Measurements from ENCODE around the gene FUOM.
"Not testable (repeated sequence)": the region's sequence is repeated elsewhere in the genome, so short reads cannot be mapped to it uniquely, and the experiment has no call there.

FUOM gene

DNA sequence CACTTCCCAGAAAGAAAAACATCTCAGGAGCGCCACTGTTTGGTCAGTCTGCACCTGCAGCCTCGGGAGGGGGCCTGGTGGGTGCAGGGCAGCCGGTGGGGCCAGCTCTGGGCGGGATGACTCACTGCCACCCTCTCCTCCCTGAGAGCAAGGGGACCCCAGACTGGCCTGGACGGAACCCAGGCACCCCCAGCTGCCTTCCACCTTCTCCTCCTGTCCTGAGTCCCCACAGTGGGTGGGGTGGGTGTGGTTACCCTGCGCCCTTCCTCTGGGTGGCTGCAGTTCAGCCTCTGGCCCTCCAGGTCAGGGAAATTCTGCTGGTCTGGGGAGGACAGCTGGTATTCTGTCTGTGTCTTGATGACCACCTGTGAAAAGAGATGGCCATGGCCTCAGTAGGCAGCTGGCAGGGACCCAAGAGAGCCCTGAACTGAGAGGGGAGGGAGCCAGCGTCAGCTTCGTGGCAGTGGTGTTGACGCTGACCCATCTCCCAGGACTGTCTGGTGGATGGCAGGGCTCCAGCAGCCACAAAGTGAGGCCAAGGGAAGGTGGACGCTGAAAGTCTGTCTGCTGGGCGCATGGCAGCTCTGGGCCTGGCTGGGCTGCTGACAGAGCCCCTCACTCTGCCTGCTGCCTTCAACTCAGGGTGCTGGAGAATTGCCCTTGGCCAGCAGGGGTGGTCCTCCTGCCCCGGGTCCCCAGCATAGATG lies 30.0 kb downstream of the FUOM start:
- no peak for DNase-seq

DNA sequence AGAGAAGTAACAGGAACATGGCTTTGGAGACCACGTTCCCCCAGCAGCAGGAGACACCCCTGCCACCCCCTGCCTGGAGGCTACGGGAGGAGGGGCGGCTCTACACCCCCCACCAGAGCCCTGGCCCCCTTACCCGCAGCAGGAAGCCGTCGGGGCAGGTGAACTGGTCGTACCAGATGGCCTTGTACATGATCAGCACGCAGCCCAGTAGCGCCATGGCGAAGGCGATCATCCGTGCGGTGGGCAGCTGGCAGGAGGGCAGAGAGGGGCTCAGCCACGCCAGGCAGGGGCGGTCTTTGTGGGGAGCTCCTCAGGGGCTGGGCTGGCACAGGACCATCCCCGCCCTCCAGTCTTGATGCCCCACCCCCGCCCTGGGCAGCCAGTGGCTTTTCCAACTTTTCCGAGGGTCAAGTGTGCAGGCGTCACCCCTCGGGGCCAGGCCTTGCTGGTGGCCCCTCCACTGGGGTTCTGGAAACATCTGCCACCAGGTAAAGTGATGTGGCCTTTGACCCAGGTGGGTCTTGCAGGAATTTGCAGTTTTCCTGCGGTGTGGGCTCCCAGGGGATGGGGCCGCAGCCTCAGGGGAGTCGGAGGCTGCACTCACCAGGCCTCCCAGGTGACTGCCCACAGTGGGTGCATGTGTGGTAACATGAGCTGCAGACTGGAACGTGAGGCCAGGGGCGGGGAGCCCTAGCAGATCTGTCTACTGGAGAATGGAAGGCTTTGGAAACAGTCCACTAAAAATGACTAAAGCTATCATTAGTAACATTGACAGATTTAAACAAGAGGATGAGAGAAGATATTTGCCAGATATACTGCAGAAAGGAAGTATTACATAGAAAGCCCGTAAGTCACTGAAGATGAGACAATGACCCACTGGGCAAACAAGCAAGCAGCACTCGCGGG lies 30.8 kb downstream of the FUOM start:
- no peak for DNase-seq

DNA sequence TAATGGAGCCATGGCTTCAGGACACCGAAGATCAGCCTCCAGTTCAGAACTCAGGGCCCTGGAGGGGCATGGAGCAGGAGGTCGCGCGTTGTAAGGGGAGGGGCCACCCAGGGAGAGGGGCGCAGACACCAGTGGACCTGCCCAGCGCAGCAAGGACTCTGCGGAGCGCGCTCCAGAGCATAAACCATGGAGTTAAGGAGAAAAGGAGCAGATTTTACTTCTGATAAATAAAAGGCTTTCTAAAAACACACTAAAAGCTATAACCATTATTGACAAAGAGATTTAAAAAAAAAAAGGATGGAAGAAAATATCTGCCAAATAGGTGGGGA lies 31.6 kb downstream of the FUOM start:
- no peak for DNase-seq

DNA sequence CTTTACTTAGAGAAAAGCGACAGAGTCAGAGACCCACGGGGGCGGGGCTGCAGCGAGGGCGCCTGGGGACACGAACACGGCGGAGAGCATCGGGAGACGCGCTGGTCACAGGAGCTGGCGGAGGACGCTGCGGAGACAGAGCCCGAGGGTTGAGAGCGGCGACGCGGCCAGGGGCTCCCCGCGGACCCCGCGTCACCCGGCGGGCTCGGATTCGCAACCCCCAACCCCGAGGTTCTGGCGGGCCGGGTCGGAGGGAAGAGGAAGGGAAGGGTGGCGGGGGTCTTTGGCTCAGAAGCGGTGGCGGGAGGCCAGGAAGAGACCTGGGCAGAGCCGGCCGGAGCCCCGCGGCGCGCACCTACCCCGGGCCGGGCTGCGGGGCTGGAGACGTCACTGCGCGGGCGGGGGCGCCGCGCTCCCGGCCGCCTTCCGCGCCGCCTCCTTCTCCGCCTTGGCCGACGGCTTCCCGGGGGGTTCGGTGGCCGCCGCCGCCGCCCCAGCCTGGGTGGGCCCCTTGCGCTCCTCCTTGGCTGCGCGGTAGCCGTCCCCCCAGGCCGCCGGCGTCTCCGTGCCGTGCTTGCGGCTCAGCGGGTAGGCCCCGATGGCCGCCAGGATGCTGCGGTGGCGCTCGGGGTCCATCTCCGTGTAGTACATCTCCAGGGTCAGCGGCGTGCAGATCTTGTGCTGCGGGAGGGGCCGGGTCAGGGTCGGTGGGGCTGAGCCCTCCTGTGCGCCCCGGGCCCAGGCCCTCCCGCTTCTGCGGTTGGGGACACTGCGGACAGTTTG lies 32.2 kb downstream of the FUOM start:
- DNase-seq, result no peak

DNA sequence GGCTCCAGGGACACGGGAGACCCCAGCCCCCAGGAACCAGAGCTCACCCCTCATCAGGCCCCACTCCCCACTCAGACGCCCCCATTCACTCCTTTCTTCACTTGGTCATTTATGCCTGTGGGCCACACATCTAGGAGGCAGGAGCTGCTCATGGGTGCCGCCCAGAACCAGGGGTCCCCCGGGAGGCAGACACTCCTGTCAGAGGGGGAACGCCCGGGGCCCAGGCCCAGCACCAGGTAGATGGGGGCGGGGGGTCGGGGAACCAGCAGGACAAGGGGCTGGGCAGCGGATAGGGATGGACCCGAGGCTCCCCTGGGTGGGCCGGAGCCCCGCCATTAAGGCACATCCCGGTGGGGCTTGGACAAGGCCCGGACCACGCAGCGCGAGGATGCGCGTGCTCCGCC lies 33.0 kb downstream of the FUOM start:
- DNase-seq, result no peak

DNA sequence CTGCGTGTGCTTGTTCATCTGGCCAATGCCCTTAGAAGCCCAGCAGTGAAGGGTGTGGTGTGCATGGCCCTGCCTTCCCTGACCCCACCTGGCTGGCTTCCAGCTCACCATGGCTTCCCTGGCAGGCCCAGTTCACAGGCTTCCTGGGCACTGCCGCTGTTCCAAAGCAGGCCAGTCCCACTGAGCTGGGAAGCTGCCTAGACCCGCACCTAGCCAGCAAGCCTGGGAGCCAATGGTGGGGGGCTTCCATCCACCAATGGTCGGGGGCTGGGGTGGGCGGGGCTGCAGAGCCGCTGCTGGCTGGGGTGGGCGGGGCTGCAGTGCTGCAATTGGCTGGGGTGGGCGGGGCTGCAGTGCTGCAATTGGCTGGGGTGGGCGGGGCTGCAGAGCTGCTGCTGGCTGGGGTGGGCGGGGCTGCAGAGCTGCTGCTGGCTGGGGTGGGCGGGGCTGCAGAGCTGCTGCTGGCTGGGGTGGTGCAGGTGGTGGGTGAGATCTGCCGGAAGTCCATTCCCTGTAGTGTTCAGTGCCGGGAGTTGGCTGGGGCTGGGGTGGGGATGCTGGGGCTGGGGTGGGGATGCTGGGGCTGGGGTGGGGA lies 33.5 kb downstream of the FUOM start:
- peak; percentile 70 for DNase-seq

GRCh38 chr10:133322064-133322709 lies 35.6 kb downstream of the FUOM start:
- DNase-seq, result not testable (repeated sequence)

- not testable (repeated sequence) for DNase-seq
Observed at GRCh38 chr10:133320852-133321422, 36.9 kb downstream of the FUOM start.

DNA sequence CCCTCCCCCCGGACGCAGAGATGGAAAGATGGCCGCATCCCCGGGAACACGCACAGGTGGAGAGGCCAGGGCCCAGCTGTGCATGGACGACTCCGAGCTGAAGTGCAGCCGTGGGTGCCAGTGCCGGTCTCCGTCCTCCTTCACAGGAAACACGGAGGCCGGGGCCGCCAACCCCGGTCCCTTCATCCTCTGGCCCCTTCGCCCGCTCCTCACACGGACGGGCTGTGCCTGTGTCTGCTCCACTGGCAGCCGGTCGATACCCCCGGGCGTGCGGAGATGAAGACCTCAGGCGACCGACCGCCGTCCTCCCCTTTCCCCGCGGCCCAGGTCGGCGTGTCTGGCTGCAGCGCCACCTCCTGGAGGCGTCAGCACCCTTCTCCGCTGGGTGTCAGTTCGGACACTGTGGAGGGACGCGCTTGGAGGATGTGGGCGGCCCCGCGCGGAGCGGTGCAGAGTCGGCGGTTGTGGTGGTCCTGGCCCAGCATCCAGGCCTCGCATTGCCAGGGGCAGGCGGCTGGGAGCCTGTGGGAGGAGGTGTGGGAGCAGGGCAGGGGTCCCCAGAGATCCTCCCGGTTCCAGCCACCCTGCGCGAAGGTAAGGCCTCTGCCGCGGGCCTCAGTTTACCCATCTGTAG lies 39.2 kb downstream of the FUOM start:
- peak; percentile 26 for DNase-seq

- DNase-seq, result no peak
Observed at GRCh38 chr10:133316732-133317131, 41.1 kb downstream of the FUOM start.

GRCh38 chr10:133316266-133316665 lies 41.6 kb downstream of the FUOM start:
- DNase-seq, result no peak

GRCh38 chr10:133315847-133316246 lies 42.0 kb downstream of the FUOM start:
- no peak for DNase-seq

- DNase-seq, result no peak
Observed at GRCh38 chr10:133314911-133315310, 42.9 kb downstream of the FUOM start.

DNA sequence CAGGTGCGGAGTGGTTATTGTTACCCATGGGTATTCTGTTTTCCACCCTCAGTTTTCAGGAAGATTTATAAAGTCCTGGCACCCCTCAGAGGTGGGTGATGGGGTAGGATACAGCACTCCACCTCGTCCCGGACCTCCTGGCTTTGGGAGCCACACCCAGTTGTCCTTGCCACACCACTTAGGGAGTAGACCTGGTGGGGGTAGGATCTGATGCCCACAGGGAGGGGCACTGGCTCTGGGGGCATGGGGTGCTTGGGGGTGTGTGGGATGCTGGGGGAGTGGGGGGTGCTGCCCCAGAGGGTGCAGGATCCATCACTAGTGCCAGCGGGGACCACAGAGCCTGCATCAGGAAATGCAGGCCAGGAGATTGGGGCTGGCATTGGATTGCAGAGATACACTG lies 44.6 kb downstream of the FUOM start:
- DNase-seq, result no peak

DNA sequence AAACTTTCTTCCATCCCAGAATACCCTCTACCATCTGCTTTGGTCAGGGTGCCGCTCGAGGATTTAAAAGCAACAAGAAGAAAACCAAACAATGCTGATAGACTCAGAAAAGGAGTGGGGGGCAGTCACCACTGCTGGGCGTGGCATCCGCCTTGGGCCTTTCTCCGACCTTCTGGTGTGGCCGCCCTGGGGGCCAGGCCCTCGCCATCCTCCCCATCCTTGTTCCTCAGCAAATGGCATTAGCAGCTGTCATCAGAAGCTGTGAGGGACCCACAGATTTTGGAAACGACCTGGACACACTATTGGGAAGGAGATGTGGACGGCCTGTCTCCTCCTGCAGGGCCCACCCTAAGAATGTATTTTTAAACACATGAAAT lies 45.1 kb downstream of the FUOM start:
- no peak for DNase-seq

DNA sequence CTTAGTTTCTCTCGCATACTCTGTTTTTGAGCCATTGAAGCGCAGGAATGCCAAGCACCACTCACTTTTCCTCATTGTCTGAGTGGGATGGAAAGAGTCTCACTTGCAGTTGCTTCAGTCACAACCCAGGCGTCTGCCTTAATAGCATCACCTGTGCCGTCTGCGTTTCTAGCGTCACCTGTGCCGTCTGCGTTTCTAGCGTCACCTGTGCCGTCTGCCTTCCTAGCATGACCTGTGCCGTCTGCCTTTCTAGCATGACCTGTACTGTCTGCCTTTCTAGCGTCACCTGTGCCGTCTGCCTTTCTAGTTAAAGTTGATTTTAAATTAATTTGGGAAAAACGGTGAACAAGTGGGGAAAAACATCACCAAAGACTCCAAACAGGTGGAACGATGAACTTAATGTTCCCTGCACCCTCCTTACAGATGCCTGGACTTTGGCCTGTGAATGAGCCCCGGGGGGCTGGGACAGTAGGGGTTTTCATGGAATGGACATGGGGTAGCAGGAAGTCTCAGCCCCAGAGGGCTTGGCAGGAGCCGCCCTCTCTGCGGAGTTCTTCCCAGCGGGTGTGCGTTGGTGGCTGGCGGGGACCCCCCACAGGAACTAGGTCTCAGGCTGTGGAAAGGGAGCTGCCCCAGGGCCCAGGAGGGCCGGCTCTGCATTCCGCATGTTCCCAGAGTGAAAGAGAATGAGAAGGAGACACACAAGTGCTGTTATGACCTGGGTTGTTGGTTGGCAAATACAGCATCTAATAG lies 45.6 kb downstream of the FUOM start:
- no peak for DNase-seq

DNA sequence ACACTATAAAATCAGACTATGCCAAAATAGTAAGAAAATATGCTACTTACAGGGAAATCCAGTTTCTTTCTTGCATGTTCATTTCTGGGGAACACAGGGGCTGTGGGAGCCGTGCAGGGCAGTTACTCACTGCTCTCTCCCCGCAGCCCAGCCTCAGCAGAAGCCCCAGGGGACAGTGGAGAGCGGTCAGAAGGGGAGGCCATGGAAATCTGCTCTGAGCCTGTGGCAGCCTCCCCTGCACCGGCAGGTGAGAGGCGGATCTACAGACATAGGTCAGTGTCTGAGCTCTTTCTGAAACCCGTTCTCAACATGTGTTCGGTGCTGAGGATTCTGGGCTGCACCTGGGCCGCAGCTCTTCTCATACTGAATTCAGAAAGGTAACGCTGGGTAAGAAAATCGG lies 46.2 kb downstream of the FUOM start:
- no peak for DNase-seq

GRCh38 chr10:133310789-133311188 lies 47.0 kb downstream of the FUOM start:
- no peak for DNase-seq

- DNase-seq, result no peak
Observed at GRCh38 chr10:133310399-133310755, 47.4 kb downstream of the FUOM start.

DNA sequence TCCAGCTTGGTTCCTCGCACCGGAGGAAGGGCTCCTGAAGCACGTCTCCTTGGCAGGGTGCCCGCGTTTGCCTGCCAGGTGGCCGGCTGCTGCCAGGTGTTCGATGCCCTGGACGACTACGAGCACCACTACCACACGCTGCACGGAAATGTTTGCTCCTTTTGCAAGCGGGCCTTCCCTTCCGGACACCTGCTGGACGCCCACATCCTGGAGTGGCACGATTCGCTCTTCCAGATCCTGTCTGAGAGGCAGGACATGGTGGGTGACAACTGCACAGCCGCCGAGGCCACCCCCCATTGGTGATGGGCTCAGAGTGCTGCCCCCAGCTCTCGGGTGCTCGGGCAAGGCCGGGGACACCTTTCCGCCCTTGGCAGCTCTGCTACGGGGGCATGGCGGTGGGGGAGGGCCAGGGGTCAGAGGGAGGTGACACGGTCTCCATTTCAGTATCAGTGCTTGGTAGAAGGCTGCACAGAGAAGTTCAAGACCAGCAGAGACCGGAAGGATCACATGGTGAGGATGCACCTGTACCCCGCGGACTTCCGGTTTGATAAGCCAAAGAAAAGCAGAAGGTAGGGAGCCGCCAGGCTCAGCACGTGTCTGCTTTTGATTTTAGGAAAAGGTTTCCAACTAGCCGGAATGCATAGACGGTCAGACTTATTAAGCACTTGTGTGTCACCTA lies 48.0 kb downstream of the FUOM start:
- DNase-seq, result peak; percentile 50
